Mesothelial cell of epicardium (in vitro differentiated cells): Measurements from ENCODE around the gene RSRC1. TPM values are rescaled to one million over a fixed set of nuclear protein-coding genes. Genes with fewer than 3 reads are reported as not detected.

Experiments used
- DNase-seq, 2 experiments: peaks; one replicate each; pipeline ENCODE4 v3.0.0; 2021; ENCODE audit warnings: low spot score in 2 of 2; ENCODE audit not compliant: unreplicated experiment in 2 of 2
- H3K27ac Mint-ChIP-seq: 2 replicates; pipeline ENCODE4 v1.8.0; 2021; ENCODE audit warnings: mixed read lengths
- H3K27me3 Mint-ChIP-seq: 2 replicates; pipeline ENCODE4 v1.8.0; 2021; ENCODE audit warnings: low read depth, mixed read lengths
- H3K36me3 Mint-ChIP-seq: 2 replicates; pipeline ENCODE4 v1.8.0; 2021; ENCODE audit warnings: mixed read lengths
- H3K4me1 Mint-ChIP-seq: 2 replicates; pipeline ENCODE4 v1.8.0; 2021; ENCODE audit warnings: mixed read lengths
- H3K4me3 Mint-ChIP-seq: 2 replicates; pipeline ENCODE4 v1.8.0; 2021; ENCODE audit warnings: mild to moderate bottlenecking, moderate library complexity, mixed read lengths
- H3K9me3 Mint-ChIP-seq: 2 replicates; pipeline ENCODE4 v1.8.0; 2021; ENCODE audit warnings: mixed read lengths
- CTCF ChIP-seq: fragments of 200-600 bp; sonication (generic); IDR thresholded peaks from one replicate; pipeline ENCODE4 v1.5.0; 2021; ENCODE audit warnings: antibody characterized with exemption; ENCODE audit not compliant: unreplicated experiment
- total RNA-seq: library from RNA; stranded (reverse); gene quantifications from 3 replicates; pipeline ENCODE4 v1.2.1, GENCODE V29; 2021

The RSRC1 gene
- total RNA-seq, 1 donor from 2014 or later: 34.9 TPM

GRCh38 chr3:158443632-158444031, 333.7 kb downstream of the RSRC1 start:
- H3K9me3 Mint-ChIP-seq: peaks cover 6% of the 10 kb centered on the region
- no peak overlapping the region for H3K27ac Mint-ChIP-seq
- H3K4me3 Mint-ChIP-seq: no peak overlapping the region
- H3K4me1 Mint-ChIP-seq: peaks cover 2% of the 10 kb centered on the region
- no peak for TF ChIP-seq CTCF
- H3K27me3 Mint-ChIP-seq: no peaks in the 10 kb centered on the region
- peaks cover 2% of the 10 kb centered on the region for H3K36me3 Mint-ChIP-seq
- DNase-seq: no peak

- no peak overlapping the region for H3K27ac Mint-ChIP-seq
- peaks cover 2% of the 10 kb centered on the region for H3K36me3 Mint-ChIP-seq
- no peak for DNase-seq
- no peak overlapping the region for H3K4me3 Mint-ChIP-seq
- H3K9me3 Mint-ChIP-seq: peaks cover 6% of the 10 kb centered on the region
- no peaks in the 10 kb centered on the region for H3K27me3 Mint-ChIP-seq
- no peak for TF ChIP-seq CTCF
- H3K4me1 Mint-ChIP-seq: peaks cover 2% of the 10 kb centered on the region
These were observed 337.5 kb downstream of the RSRC1 start for GRCh38 chr3:158447408-158447807.

GRCh38 chr3:158451405-158452055, 341.6 kb downstream of the RSRC1 start:
- H3K4me1 Mint-ChIP-seq: peaks cover 2% of the 10 kb centered on the region
- TF ChIP-seq CTCF: no peak
- H3K27ac Mint-ChIP-seq: no peak overlapping the region
- no peak overlapping the region for H3K4me3 Mint-ChIP-seq
- peaks cover 5% of the 10 kb centered on the region for H3K9me3 Mint-ChIP-seq
- H3K27me3 Mint-ChIP-seq: no peaks in the 10 kb centered on the region
- no peaks in the 10 kb centered on the region for H3K36me3 Mint-ChIP-seq
- no peak for DNase-seq

GRCh38 chr3:158452334-158452733, 342.4 kb downstream of the RSRC1 start:
- no peak for TF ChIP-seq CTCF
- no peaks in the 10 kb centered on the region for H3K4me1 Mint-ChIP-seq
- H3K4me3 Mint-ChIP-seq: no peak overlapping the region
- no peak for DNase-seq
- H3K36me3 Mint-ChIP-seq: no peaks in the 10 kb centered on the region
- H3K9me3 Mint-ChIP-seq: peaks cover 5% of the 10 kb centered on the region
- no peaks in the 10 kb centered on the region for H3K27me3 Mint-ChIP-seq
- H3K27ac Mint-ChIP-seq: no peak overlapping the region

- Mint-ChIP-seq H3K4me1 (peaks cover 4% of the 10 kb centered on the region), H3K4me3 (no peak overlapping the region), H3K27ac (no peak overlapping the region), H3K36me3 (no peaks in the 10 kb centered on the region), H3K9me3 (peaks cover 5% of the 10 kb centered on the region), H3K27me3 (no peaks in the 10 kb centered on the region)
- TF ChIP-seq CTCF: no peak
- no peak for DNase-seq
These were observed 343.1 kb downstream of the RSRC1 start for GRCh38 chr3:158453004-158453403.

- no peak for DNase-seq
- H3K4me1 Mint-ChIP-seq: peaks cover 11% of the 10 kb centered on the region
- H3K4me3 Mint-ChIP-seq: no peak overlapping the region
- H3K36me3 Mint-ChIP-seq: no peaks in the 10 kb centered on the region
- no peaks in the 10 kb centered on the region for H3K27me3 Mint-ChIP-seq
- no peak overlapping the region for H3K27ac Mint-ChIP-seq
- H3K9me3 Mint-ChIP-seq: peaks cover 5% of the 10 kb centered on the region
- TF ChIP-seq CTCF: no peak
These were observed 344.0 kb downstream of the RSRC1 start for GRCh38 chr3:158453865-158454264.
